DMS79 treated with DMSO at 0.1 percent for 48 hours (cell line): ENCODE data around the gene DGKG.

Experiments
- DNase-seq: peaks from one replicate; lab custom pipeline; 2025; lab: John Stamatoyannopoulos, UW

The DGKG gene

GRCh38 chr3:186141790-186142189 lies 220.2 kb downstream of the DGKG start:
- no peak for DNase-seq

GRCh38 chr3:186138272-186138981 lies 223.6 kb downstream of the DGKG start:
- no peak for DNase-seq

GRCh38 chr3:186137051-186137685 lies 224.9 kb downstream of the DGKG start:
- DNase-seq, result no peak

GRCh38 chr3:186133980-186134379 lies 228.1 kb downstream of the DGKG start:
- DNase-seq, result no peak

GRCh38 chr3:186132487-186132886 lies 229.5 kb downstream of the DGKG start:
- DNase-seq, result no peak

- no peak for DNase-seq
These were observed 232.8 kb downstream of the DGKG start for GRCh38 chr3:186129206-186129605.

- DNase-seq, result no peak
These were observed 233.9 kb downstream of the DGKG start for GRCh38 chr3:186128158-186128557.

- no peak for DNase-seq
These were observed 234.6 kb downstream of the DGKG start for GRCh38 chr3:186127463-186127862.

- no peak for DNase-seq
These were observed 236.9 kb downstream of the DGKG start for GRCh38 chr3:186125118-186125517.

- no peak for DNase-seq
These were observed 237.4 kb downstream of the DGKG start for GRCh38 chr3:186124592-186124991.

- no peak for DNase-seq
These were observed 239.0 kb downstream of the DGKG start for GRCh38 chr3:186123012-186123411.

GRCh38 chr3:186121968-186122367 lies 240.1 kb downstream of the DGKG start:
- no peak for DNase-seq

- DNase-seq, result no peak
These were observed 240.8 kb downstream of the DGKG start for GRCh38 chr3:186121278-186121677.

- DNase-seq, result no peak
These were observed 242.5 kb downstream of the DGKG start for GRCh38 chr3:186119499-186119898.

- DNase-seq, result no peak
These were observed 243.3 kb downstream of the DGKG start for GRCh38 chr3:186118692-186119091.

GRCh38 chr3:186117521-186118134 lies 244.4 kb downstream of the DGKG start:
- no peak for DNase-seq

GRCh38 chr3:186115239-186115996 lies 246.6 kb downstream of the DGKG start:
- DNase-seq, result no peak

GRCh38 chr3:186110975-186111974 lies 250.8 kb downstream of the DGKG start:
- DNase-seq, result no peak

- DNase-seq, result peak; percentile 21
These were observed 251.9 kb downstream of the DGKG start for GRCh38 chr3:186109897-186110803.
